HEK293 (cell line): ENCODE measurements around the gene THSD7B.

Experiments
- CTCF ChIA-PET: fragments of 350-600 bp; formaldehyde crosslinking; extraction: SDS; loops from one replicate; lab custom pipeline; 2021; ENCODE audit warnings: antibody characterized with exemption; lab: Yijun Ruan, JAX
- POLR2A ChIA-PET: fragments of 300-600 bp; formaldehyde crosslinking; extraction: SDS; loops from one replicate; lab custom pipeline; 2020; ENCODE audit warnings: antibody characterized with exemption, inconsistent platforms; lab: Yijun Ruan, JAX
- H3K27ac ChIP-seq: fragments of 200-500 bp; sonication (Bioruptor generic); 2 replicates; pipeline ENCODE4 v1.5.1; 2014; ENCODE audit warnings: low read depth, low read length, control low read depth, inconsistent platforms; ENCODE audit errors: extremely low read depth
- H3K36me3 ChIP-seq, 2 experiments: fragments of 200-500 bp in 1 of 2; sonication (Bioruptor generic) in 1 of 2; 1 replicate in 1 of 2; 2 replicates in 1 of 2; pipeline ENCODE4 v1.5.1; 2014 to 2017; ENCODE audit warnings: inconsistent platforms in 2 of 2, low read length in 2 of 2; ENCODE audit not compliant: control insufficient read depth in 2 of 2, insufficient read depth in 1 of 2
- H3K4me1 ChIP-seq: fragments of 200-500 bp; sonication (Bioruptor generic); 2 replicates; pipeline ENCODE4 v1.5.1; 2014; ENCODE audit warnings: mild to moderate bottlenecking, low read length, inconsistent platforms; ENCODE audit not compliant: control insufficient read depth, insufficient read depth
- H3K4me3 ChIP-seq: 2 replicates; pipeline ENCODE4 v1.5.1; 2011; ENCODE audit warnings: low read depth, mild to moderate bottlenecking, control low read depth, low read length, moderate library complexity
- H3K9me3 ChIP-seq: fragments of 200-500 bp; sonication (Bioruptor generic); 2 replicates; pipeline ENCODE4 v1.5.1; 2014; ENCODE audit warnings: low read depth, low read length, inconsistent platforms; ENCODE audit not compliant: control insufficient read depth, insufficient read depth
- HOXA7 ChIP-seq: sonication (generic); formaldehyde crosslinking; IDR thresholded peaks from 2 replicates; pipeline ENCODE4 v1.8.1; 2022; ENCODE audit warnings: missing genetic modification reagents, borderline replicate concordance
- KLF8 ChIP-seq: fragments of 450-650 bp; formaldehyde crosslinking; IDR thresholded peaks from 2 replicates; pipeline ENCODE4 v1.5.1; 2016; ENCODE audit warnings: missing biosample characterization, missing genetic modification characterization
- OVOL3 ChIP-seq: fragments of 450-650 bp; formaldehyde crosslinking; IDR thresholded peaks from 2 replicates; pipeline ENCODE4 v1.5.1; 2016; ENCODE audit warnings: missing biosample characterization, missing genetic modification characterization
- TCF7L2 ChIP-seq: IDR thresholded peaks from 2 replicates; pipeline ENCODE4 v1.6.1; 2011; ENCODE audit warnings: low read depth, mild to moderate bottlenecking, inconsistent platforms, low read length, moderate library complexity, borderline replicate concordance
- ZBTB48 ChIP-seq: fragments of 450-650 bp; formaldehyde crosslinking; IDR thresholded peaks from 2 replicates; pipeline ENCODE4 v1.5.1; 2016; ENCODE audit warnings: missing biosample characterization, missing genetic modification characterization
- ZNF132 ChIP-seq: fragments of 450-650 bp; formaldehyde crosslinking; IDR thresholded peaks from 2 replicates; pipeline ENCODE4 v1.5.1; 2017; ENCODE audit warnings: missing biosample characterization, missing genetic modification characterization, borderline replicate concordance
- ZNF138 ChIP-seq: fragments of 450-650 bp; formaldehyde crosslinking; IDR thresholded peaks from 2 replicates; pipeline ENCODE4 v1.5.1; 2016; ENCODE audit warnings: missing biosample characterization, missing genetic modification characterization, borderline replicate concordance
- ZNF239 ChIP-seq: fragments of 450-650 bp; formaldehyde crosslinking; IDR thresholded peaks from 2 replicates; pipeline ENCODE4 v1.5.1; 2016; ENCODE audit warnings: missing biosample characterization, missing genetic modification characterization
- ZNF473 ChIP-seq: fragments of 450-650 bp; formaldehyde crosslinking; IDR thresholded peaks from 2 replicates; pipeline ENCODE4 v1.5.1; 2017; ENCODE audit warnings: missing biosample characterization, missing genetic modification characterization
- ZNF585B ChIP-seq: fragments of 450-650 bp; formaldehyde crosslinking; IDR thresholded peaks from 2 replicates; pipeline ENCODE4 v1.5.1; 2016; ENCODE audit warnings: missing biosample characterization, missing genetic modification characterization
- ZNF610 ChIP-seq: fragments of 450-650 bp; formaldehyde crosslinking; IDR thresholded peaks from 2 replicates; pipeline ENCODE4 v1.5.1; 2016; ENCODE audit warnings: missing biosample characterization, missing genetic modification characterization, borderline replicate concordance
- ZNF621 ChIP-seq: fragments of 450-650 bp; formaldehyde crosslinking; IDR thresholded peaks from 2 replicates; pipeline ENCODE4 v1.5.1; 2017; ENCODE audit warnings: missing biosample characterization, missing genetic modification characterization
- ZNF664 ChIP-seq: fragments of 450-650 bp; formaldehyde crosslinking; IDR thresholded peaks from 2 replicates; pipeline ENCODE4 v1.5.1; 2016; ENCODE audit warnings: missing biosample characterization, missing genetic modification characterization
- ZNF785 ChIP-seq: fragments of 450-650 bp; formaldehyde crosslinking; IDR thresholded peaks from 2 replicates; pipeline ENCODE4 v1.5.1; 2016; ENCODE audit warnings: missing biosample characterization, missing genetic modification characterization
- ZNF791 ChIP-seq: fragments of 450-650 bp; formaldehyde crosslinking; IDR thresholded peaks from 2 replicates; pipeline ENCODE4 v1.5.1; 2016; ENCODE audit warnings: missing biosample characterization, missing genetic modification characterization
- ZSCAN30 ChIP-seq: fragments of 450-650 bp; IDR thresholded peaks from 2 replicates; pipeline ENCODE4 v1.5.1; 2018; ENCODE audit warnings: missing biosample characterization, mild to moderate bottlenecking, missing genetic modification characterization, moderate library complexity
- ZXDB ChIP-seq: fragments of 450-650 bp; formaldehyde crosslinking; IDR thresholded peaks from 2 replicates; pipeline ENCODE4 v1.5.1; 2016; ENCODE audit warnings: missing biosample characterization, missing genetic modification characterization
- TF ChIP-seq, protein P1 (sequence below): fragments of 450-650 bp; formaldehyde crosslinking; IDR thresholded peaks from 2 replicates; pipeline ENCODE4 v1.5.1; 2016; ENCODE audit warnings: missing biosample characterization, missing genetic modification characterization
- TF ChIP-seq, protein P2 (sequence below): fragments of 450-650 bp; formaldehyde crosslinking; IDR thresholded peaks from 2 replicates; pipeline ENCODE4 v1.5.1; 2016; ENCODE audit warnings: missing biosample characterization, missing genetic modification characterization
- TF ChIP-seq, protein P3 (sequence below): fragments of 450-650 bp; formaldehyde crosslinking; conservative IDR thresholded peaks from 2 replicates; pipeline ENCODE4 v1.5.1; 2016; ENCODE audit warnings: low read depth, missing biosample characterization, missing genetic modification characterization
- TF ChIP-seq, protein P4 (sequence below): fragments of 450-650 bp; formaldehyde crosslinking; IDR thresholded peaks from 2 replicates; pipeline ENCODE4 v1.5.1; 2016; ENCODE audit warnings: missing biosample characterization, missing genetic modification characterization

The THSD7B gene

DNA sequence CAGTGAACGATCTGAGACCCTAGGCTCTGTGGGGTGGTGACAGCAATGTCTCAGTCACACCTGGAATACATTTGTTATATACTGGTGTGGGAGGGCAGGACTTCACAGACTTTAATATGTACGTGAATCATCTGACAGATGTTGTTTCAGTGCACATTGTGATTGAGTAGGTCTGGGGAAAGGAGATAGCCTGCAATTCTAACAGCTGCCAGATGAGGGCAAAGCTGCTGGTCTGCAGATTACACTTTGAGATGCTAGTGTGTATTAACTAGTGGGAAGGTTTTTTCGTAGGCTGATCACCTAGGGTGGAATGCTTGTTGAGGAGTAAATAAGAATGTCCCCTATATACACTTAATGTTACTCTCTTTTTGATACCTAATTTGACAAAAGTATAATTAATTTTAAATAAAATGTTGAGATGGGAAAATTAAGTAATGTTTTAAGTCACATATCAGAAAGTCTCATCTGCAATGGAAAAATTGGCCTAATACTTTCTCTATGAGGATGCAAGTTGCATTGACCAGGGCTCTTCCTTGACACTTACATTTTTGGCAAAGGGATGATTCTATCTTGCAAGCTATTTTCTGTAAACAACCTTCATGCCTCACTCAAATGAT, 702.0 kb downstream of the THSD7B start (continued):
- TF ChIP-seq, protein P1, sequence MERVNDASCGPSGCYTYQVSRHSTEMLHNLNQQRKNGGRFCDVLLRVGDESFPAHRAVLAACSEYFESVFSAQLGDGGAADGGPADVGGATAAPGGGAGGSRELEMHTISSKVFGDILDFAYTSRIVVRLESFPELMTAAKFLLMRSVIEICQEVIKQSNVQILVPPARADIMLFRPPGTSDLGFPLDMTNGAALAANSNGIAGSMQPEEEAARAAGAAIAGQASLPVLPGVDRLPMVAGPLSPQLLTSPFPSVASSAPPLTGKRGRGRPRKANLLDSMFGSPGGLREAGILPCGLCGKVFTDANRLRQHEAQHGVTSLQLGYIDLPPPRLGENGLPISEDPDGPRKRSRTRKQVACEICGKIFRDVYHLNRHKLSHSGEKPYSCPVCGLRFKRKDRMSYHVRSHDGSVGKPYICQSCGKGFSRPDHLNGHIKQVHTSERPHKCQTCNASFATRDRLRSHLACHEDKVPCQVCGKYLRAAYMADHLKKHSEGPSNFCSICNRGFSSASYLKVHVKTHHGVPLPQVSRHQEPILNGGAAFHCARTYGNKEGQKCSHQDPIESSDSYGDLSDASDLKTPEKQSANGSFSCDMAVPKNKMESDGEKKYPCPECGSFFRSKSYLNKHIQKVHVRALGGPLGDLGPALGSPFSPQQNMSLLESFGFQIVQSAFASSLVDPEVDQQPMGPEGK (tag by site-specific recombination), result no peak
- TF ChIP-seq ZSCAN30 (tag by site-specific recombination) (no peak), OVOL3 (tag by site-specific recombination) (no peak), ZNF610 (no peak), ZNF791 (tag by site-specific recombination) (no peak), ZBTB48 (tag by site-specific recombination) (no peak)
- TF ChIP-seq, protein P2, sequence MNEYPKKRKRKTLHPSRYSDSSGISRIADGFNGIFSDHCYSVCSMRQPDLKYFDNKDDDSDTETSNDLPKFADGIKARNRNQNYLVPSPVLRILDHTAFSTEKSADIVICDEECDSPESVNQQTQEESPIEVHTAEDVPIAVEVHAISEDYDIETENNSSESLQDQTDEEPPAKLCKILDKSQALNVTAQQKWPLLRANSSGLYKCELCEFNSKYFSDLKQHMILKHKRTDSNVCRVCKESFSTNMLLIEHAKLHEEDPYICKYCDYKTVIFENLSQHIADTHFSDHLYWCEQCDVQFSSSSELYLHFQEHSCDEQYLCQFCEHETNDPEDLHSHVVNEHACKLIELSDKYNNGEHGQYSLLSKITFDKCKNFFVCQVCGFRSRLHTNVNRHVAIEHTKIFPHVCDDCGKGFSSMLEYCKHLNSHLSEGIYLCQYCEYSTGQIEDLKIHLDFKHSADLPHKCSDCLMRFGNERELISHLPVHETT (tag by site-specific recombination), result no peak

DNA sequence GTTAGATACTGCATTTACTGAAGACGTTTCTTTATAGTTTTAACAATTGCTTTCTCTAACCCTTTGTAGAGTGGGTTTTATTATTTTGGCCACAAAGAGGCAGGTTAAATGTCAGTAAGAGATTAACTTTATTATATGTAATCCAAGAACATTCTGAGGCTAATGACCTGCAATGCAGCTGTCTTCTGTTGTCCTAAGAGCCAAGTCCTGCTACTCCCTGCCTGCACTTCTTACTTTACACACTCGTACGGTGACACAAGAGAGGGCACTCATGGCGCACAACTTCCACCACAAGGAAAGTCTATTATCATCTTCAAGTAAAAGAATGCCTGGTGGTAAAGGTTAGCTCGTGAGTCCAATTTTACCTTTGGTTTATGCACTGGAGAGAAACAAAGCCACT, 727.9 kb downstream of the THSD7B start:
- TF ChIP-seq ZNF585B (tag by site-specific recombination), result no peak
- no peak for TF ChIP-seq ZNF664 (tag by site-specific recombination)
- no peak for TF ChIP-seq ZNF473 (tag by site-specific recombination)
- no peak for TF ChIP-seq ZNF785
- TF ChIP-seq ZNF138, result no peak
- no peak for TF ChIP-seq HOXA7
- TF ChIP-seq, protein P2 (tag by site-specific recombination), result no peak
- no peak for TF ChIP-seq ZNF621
- no peak for TF ChIP-seq ZNF132 (tag by site-specific recombination)
- TF ChIP-seq, protein P3, sequence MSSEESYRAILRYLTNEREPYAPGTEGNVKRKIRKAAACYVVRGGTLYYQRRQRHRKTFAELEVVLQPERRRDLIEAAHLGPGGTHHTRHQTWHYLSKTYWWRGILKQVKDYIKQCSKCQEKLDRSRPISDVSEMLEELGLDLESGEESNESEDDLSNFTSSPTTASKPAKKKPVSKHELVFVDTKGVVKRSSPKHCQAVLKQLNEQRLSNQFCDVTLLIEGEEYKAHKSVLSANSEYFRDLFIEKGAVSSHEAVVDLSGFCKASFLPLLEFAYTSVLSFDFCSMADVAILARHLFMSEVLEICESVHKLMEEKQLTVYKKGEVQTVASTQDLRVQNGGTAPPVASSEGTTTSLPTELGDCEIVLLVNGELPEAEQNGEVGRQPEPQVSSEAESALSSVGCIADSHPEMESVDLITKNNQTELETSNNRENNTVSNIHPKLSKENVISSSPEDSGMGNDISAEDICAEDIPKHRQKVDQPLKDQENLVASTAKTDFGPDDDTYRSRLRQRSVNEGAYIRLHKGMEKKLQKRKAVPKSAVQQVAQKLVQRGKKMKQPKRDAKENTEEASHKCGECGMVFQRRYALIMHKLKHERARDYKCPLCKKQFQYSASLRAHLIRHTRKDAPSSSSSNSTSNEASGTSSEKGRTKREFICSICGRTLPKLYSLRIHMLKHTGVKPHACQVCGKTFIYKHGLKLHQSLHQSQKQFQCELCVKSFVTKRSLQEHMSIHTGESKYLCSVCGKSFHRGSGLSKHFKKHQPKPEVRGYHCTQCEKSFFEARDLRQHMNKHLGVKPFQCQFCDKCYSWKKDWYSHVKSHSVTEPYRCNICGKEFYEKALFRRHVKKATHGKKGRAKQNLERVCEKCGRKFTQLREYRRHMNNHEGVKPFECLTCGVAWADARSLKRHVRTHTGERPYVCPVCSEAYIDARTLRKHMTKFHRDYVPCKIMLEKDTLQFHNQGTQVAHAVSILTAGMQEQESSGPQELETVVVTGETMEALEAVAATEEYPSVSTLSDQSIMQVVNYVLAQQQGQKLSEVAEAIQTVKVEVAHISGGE (tag by site-specific recombination), result no peak
- TF ChIP-seq ZNF239, result no peak
- no peak for TF ChIP-seq KLF8 (tag by site-specific recombination)
- TF ChIP-seq ZXDB (tag by site-specific recombination), result no peak
- TF ChIP-seq TCF7L2, result no peak
- TF ChIP-seq, protein P4, sequence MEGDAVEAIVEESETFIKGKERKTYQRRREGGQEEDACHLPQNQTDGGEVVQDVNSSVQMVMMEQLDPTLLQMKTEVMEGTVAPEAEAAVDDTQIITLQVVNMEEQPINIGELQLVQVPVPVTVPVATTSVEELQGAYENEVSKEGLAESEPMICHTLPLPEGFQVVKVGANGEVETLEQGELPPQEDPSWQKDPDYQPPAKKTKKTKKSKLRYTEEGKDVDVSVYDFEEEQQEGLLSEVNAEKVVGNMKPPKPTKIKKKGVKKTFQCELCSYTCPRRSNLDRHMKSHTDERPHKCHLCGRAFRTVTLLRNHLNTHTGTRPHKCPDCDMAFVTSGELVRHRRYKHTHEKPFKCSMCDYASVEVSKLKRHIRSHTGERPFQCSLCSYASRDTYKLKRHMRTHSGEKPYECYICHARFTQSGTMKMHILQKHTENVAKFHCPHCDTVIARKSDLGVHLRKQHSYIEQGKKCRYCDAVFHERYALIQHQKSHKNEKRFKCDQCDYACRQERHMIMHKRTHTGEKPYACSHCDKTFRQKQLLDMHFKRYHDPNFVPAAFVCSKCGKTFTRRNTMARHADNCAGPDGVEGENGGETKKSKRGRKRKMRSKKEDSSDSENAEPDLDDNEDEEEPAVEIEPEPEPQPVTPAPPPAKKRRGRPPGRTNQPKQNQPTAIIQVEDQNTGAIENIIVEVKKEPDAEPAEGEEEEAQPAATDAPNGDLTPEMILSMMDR (tag by site-specific recombination), result no peak
- no peaks in the 10 kb centered on the region for H3K36me3 ChIP-seq
- H3K9me3 ChIP-seq, result no peaks in the 10 kb centered on the region
- no peaks in the 10 kb centered on the region for H3K4me1 ChIP-seq
- no peak overlapping the region for H3K27ac ChIP-seq
- no peak overlapping the region for H3K4me3 ChIP-seq
- ChIA-PET CTCF (no interaction called here), POLR2A (no interaction called here)
